ENCODE results near the gene SPOCD1.
A peak's percentile ranks its signal among the peaks of the same experiment; 100 is the strongest.

The SPOCD1 gene

DNA sequence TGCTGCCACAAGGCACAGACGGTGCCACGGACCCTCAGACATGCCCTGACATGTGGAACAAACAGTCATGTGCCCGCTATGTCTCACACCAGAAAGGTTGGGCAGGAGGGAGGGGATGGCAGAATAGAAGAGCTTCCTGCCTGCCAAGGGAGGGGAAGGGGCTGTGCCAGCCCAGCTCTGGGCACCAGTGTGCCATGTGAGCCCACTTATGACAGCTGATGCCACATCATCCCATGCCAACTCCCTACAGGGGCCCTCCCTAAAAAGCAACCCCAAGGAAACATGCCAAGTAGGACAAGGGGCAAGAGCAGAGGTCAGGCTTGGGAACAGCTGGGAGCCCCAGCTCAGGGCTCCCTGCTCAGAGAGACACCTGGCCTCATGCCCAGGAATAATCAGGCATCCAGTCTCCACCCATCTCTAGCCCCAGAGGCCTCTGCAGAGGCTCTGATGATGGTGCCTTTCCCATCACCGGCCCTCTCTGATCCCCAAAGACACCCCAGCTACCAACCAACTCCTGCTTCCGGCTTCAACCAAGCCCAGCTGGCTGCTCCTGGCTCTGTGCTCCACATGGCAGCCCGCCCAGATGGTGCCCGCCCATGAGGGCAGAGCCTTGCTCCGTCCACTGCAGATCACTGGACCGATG lies 62.0 kb downstream of the SPOCD1 start:
- no peak for DNase-seq

DNA sequence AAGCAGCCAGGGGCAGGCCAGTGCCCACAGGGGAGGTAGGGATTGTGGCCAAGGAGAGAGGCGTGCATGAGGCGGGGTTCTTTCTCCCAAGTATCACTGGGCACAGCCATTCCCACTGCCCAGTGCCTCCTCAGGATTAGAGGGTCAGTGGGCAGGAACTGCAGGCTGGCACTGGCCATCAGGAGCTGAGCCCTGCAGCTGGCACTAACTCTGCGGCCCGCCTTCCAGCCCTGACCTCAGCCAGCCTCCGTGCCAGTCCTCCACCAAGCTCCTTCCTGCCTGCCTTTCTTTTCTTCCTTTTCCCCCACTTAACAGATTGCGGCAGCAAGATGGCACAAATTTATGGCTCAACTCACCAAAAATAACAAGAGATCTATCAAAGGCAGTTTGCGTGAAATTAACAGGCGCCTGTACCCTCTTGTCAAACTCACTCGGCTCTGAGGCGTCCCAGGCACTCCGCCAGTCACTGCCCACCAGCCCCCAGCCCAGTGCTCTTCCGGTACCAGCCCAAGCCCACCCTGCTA lies 62.8 kb downstream of the SPOCD1 start:
- DNase-seq, result no peak

DNA sequence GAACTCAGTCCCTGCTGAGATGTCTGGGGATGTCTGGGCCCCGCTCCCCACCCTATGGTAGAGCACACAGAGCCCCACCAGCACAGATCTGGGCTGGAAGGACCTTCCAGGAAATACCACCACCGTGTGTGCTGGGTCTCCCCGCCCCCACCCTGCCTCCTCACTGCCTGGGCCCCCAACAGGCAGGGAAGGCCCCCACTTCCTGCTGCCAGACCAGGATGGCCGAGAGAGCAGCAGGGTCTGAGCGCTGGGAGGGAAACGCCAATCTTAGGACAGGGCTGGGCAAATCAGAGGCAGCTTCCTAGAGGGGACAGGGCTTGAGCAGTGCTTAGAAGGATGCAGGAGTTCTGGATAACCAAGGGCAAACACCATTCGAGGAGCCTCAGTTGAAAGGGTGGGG lies 63.6 kb downstream of the SPOCD1 start:
- no peak for DNase-seq

DNA sequence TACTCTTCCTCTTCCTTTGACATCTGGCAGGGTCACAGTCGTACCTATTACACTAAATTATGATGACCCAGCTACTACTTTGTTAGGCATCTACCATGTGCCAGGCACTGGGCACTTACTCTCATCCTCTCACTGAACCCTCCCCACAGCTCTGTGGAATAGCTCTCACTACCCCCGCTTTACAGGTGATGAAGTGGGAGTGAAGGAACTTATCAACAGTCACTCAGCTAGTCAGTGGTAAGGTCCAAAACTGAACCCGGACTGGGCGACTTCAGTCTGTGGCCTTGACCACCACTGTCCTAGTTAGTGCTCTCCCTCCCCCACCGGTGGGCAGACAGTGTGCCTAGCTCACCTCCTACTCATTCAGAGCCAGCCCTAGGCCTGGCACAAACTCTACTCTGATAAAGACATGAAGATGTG lies 64.0 kb downstream of the SPOCD1 start:
- no peak for DNase-seq

DNA sequence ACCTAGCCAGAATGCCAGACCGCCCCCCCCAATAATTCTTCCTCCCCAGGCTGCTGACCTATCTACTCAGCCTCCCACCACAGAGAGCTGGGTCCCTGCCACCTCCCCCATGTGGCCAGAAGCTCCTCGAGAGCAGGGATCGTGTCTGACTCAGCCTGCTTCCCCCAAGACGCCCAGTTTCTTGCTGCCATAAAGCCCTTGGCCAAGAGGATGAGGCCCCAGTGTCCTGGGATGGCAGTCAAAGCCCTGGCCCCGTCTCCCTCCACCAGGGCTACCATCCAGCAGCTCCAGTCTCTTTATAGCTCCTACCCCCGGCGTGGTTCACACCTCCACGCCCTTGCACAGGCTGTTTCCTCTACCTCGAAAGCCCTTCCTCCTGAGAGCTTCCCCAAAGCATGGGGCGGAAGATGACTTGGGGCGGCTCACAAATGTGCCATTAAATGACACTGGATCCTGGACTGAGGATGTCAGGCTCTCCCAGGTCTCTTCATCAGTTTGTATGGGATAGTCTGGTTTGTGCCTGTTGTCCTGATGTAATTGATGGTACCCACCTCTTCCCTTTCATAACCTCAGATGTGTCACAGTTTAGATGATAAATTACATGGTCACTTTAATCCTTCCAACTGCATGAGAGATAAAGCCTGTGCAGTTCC lies 64.8 kb downstream of the SPOCD1 start:
- DNase-seq, result no peak

DNA sequence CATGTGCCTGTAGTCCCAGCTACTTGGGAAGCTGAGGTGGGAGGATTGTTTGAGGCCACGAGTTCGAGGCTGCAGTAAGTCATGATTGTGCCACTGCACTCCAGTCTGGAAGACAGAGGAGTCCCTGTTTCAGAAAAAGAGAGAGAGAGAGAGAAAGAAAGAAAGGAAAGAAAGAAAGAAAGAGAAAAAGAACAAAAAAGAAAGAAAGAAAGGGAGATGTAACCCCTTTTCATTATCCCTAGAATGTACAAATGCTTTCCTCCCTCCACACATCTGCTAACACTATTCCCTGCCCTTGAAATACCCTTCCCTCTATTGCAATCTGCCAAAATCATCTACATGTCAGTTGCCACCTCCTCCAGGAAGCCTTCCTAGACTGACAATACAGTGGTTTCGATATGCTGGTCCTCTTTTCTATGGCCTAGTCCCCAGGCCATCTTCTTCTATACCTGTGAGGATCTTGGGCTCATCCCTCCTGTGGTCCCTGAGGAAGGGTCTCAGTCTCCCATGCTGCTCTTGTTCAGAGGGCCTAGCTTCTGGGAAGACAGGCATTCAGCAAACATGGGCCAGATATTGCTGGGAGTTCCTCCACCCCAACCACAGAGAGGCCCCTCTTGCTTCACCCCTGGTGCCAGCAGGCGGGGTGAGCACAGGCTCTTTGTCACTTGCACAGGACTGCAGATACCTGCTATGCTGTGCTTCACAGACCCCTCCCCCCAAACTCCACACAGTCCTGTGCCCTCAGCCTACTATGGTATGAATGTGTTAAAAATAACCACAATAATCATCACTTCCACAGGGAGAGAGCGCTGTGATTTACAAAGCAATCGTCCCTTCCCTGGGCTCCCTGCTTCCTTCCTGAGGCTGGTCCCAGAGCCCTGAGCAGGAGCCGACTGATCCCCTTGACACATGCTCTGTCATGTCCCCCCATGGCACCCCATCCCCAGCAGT lies 65.8 kb downstream of the SPOCD1 start:
- DNase-seq, result no peak

DNA sequence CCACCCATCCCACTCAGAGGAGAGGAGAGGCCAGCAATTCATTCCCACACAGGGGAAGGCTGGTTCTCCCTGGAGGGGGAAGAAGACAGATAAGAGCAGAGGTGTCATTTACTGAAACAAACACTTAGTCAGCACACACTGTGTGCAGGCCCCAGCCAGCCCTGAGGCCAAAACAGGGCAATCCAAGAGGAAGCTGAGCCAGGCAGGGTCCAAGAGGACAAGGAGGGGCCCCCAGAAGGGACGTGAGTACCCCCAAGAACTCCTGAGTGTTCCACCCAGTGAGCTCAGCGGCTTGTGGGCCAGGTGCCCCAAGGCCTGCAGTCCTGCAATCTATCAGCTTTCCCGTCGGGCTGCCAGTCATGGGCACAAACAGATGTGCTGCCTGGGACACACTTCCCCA lies 67.5 kb downstream of the SPOCD1 start:
- no peak for DNase-seq

DNA sequence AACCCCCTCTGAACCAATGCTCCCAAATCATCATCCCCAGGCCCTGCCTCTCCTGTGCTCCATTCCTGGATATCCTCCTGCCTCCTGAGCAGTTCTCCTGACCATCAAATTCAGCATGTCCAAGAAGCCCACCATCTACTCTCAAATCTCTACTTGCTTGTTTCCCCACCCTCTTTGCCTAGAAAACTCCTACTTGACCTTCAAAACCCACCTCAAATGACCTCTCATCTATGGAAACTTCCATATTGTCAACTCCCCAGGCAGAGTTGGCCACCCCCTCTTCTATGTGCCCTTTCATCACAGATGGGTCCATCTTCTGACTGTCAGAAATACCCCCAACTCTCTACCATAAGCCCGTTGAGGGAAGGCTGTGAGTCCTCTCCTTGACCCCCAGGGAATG lies 68.5 kb downstream of the SPOCD1 start:
- DNase-seq, result no peak

DNA sequence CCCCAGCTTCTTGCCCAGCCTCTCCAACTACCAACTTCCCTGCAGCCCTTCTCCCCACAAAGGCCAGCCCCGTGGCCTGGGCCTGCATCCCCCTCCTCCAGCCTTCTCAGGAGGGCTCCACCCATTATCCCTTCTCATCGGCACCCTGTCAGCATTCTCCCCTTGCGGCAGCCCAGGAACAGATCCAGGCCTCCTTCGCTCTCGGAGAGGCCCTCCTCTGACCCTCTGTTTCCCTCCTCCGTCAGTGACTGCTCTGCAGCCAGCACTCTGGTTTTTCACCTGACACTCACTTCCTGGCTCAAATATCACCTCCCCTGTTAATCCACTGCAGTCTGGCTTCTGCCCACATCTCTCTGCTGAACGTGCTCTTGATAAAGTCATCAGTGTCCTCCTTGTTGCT lies 69.1 kb downstream of the SPOCD1 start:
- no peak for DNase-seq

DNA sequence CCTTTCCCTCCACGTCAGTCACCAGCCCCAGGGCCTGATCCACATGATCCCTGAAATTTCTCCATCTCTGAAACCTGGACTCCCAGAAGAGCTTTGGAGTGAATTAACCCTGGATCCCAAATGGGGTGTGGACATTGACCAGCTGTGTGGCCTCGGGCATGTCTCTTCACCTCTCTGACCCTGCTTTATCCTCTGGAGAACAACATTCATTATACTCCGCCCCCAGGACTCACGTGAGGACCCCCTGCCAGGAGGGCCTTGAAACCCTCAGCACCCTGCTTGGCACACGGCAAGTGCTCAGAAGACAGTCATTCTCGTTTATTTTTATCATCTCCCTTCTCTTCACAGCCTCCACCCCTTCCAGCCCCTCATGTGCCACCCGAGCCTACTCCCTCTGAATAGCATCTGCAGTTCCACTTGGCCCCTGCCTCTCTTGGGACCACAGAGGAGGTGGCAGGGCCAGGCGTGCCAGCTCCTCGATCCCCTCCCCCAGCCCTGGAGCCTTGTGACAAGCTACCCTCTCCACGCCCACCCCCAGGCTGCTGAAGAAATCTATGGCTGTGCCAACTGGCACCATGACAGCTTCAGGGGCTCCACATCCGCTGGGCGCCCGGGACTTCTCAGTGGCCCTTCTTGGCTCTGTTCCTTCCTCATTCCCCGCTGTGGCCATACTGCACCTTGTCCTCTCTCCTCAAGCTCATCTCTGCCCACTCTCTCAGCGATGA lies 69.7 kb downstream of the SPOCD1 start:
- no peak for DNase-seq

DNA sequence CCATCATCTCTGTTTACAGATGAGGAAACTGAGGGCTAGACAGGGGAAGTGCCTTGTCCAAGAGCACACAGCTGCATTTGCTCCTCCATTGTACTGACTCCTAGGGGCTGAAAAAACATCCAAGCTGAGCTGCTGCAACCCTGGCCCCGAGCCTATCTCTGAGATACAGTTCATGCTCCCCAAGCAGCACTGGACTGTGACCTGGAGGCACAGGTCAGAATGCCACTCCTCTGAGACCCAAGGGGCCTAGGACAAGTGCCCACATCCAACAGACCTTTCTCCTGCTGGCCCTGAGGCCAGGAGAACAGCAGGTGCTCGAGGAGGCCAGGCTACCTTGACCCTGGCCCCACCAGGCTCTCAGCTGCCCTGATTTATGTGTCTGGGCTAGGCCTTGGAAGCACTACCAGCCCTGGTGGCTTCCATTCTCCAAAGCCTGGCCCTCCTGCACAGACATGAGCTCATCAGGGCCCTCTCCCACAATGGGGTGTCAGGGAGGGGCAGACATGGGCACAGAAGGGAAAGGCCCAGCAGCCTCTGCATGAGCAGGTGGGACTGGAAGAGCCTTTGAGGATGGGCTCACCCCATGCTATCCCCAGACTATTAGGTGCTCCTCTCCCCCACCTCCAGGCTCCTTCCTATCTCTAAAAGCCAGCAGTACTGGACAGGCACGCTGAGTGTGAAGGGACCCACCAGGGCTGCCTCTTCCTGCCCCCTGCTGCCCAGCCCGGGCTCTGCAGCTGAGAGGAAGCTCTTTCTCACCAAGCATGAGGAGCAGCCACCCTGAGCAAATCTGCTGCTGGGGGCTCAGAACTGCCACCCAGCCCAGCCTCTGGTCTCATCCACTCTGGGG lies 70.5 kb downstream of the SPOCD1 start:
- peak in 1 of 4 experiments; percentile 24 for DNase-seq

DNA sequence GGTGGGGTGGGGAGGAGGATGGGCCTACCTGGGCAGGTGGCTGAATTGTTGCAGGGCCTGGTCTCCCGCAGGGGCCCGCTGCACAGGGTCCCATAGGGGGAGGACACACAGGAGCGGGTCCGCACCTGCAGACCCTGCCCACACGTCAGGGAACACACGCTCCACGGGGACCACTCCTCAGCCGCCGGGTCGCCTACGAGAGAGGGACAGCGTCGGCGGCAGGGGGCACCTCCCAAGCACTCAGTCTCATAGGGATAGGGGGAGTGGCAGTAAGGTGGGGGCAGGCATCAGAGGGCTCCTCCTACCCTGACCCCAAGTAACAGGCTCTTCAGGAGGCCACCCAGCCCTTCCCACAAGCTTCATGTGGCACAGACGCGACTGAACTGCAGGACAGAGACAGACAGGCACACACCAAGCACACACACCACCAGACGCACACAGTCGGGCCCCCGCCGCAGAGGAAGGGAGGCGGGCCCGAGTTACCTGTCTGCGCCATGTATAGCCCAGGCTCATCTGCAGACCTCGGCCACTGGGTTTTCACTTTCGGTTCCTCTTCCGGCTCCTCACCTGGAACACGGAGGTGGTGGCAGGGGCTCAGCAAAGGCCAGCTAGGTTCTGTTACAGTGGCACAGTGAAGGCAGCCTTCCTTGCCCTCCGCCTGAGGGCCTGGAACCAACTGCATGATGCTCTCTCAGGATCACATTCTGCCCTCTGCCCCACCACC lies 71.5 kb downstream of the SPOCD1 start:
- no peak for DNase-seq

DNA sequence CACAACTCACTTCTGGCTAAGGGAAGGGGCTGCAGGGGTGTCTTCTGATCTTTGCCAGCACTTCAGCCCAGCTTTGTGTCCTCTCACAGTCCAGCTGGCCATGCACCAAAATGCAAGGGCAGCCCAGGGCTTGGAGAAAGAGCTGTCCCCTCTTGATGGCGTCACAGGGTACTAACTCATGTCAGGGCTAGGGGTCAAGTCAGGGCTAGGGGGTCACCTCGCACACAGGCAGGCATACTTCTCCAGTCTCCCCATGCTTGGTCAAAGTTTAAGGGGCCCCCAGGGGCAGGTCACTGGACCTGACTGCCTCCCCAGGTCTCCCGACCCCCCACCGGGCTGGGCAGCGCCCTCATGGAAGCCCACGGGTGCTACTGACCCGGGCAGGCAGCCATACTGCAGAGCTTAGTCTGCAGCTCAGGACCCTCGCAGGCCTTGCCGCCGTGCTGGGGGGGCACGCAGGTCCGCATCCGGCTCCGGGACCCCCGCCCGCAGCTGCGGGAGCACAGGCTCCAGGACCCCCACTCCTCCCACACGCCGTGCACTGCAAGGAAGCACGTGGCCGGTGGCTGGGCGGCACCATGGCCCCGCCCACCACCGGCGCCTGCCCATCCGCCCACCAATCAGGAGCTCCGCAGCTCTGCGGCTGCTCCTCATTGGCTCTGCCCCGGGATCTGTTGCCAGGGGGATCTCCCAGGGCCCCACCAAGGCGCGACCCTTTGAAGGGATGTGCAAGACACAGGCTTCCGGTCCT lies 73.2 kb downstream of the SPOCD1 start:
- no peak for DNase-seq
